Stimulated activated CD8-positive, alpha-beta memory T cell treated with anti-CD3 and anti-CD28 coated beads, Interleukin-7, amount 100 ng/mL, for 1 hour (primary cell): ENCODE data around the gene KCNJ12.
"Not testable (repeated sequence)": the region's sequence is repeated elsewhere in the genome, so short reads cannot be mapped to it uniquely, and the experiment has no call there.

Source experiments
- DNase-seq, 2 donors: peaks; one replicate each; pipeline ENCODE4 v3.0.0-alpha.2; 2020; ENCODE audit warnings: low read depth in 2 of 2

The KCNJ12 gene

GRCh38 chr17:21420503-21421090 lies 44.4 kb downstream of the KCNJ12 start:
- DNase-seq, result not testable (repeated sequence)

GRCh38 chr17:21421421-21422310 lies 45.5 kb downstream of the KCNJ12 start:
- not testable (repeated sequence) for DNase-seq

GRCh38 chr17:21422311-21423189 lies 46.4 kb downstream of the KCNJ12 start:
- DNase-seq, result not testable (repeated sequence)

GRCh38 chr17:21423190-21423493 lies 47.0 kb downstream of the KCNJ12 start:
- DNase-seq, result not testable (repeated sequence)

GRCh38 chr17:21424697-21425096 lies 48.5 kb downstream of the KCNJ12 start:
- not testable (repeated sequence) for DNase-seq

- DNase-seq, result no peak
These were observed 49.2 kb downstream of the KCNJ12 start for GRCh38 chr17:21425321-21425720.

GRCh38 chr17:21425736-21426135 lies 49.6 kb downstream of the KCNJ12 start:
- no peak for DNase-seq

GRCh38 chr17:21426246-21426645 lies 50.1 kb downstream of the KCNJ12 start:
- DNase-seq, result not testable (repeated sequence)

GRCh38 chr17:21426876-21427275 lies 50.7 kb downstream of the KCNJ12 start:
- DNase-seq, result not testable (repeated sequence)

GRCh38 chr17:21427727-21428126 lies 51.6 kb downstream of the KCNJ12 start:
- DNase-seq, result not testable (repeated sequence)

- not testable (repeated sequence) for DNase-seq
These were observed 52.7 kb downstream of the KCNJ12 start for GRCh38 chr17:21428752-21429424.

GRCh38 chr17:21429921-21430628 lies 53.9 kb downstream of the KCNJ12 start:
- DNase-seq, result not testable (repeated sequence)

GRCh38 chr17:21433971-21434370 lies 57.8 kb downstream of the KCNJ12 start:
- DNase-seq, result not testable (repeated sequence)

- DNase-seq, result not testable (repeated sequence)
These were observed 58.8 kb downstream of the KCNJ12 start for GRCh38 chr17:21434976-21435375.

- DNase-seq, result not testable (repeated sequence)
These were observed 60.3 kb downstream of the KCNJ12 start for GRCh38 chr17:21436481-21436880.

- not testable (repeated sequence) for DNase-seq
These were observed 61.0 kb downstream of the KCNJ12 start for GRCh38 chr17:21436883-21437836.

GRCh38 chr17:21438316-21439014 lies 62.3 kb downstream of the KCNJ12 start:
- DNase-seq, result not testable (repeated sequence)

- DNase-seq, result not testable (repeated sequence)
These were observed 62.8 kb downstream of the KCNJ12 start for GRCh38 chr17:21439015-21439336.

- DNase-seq, result no peak
These were observed 69.0 kb downstream of the KCNJ12 start for GRCh38 chr17:21445091-21445650.
